Tibial nerve (tissue), 4 donors: Measurements from ENCODE around the gene MAGEF1.

Experiments
- EP300 ChIP-seq, 2 donors: sonication (generic); formaldehyde crosslinking; IDR thresholded peaks; one replicate each; pipeline ENCODE4 v1.6.1; 2017; ENCODE audit warnings: antibody characterized with exemption in 2 of 2, mild to moderate bottlenecking in 1 of 2
- POLR2A ChIP-seq, 2 donors: fragments of 450-650 bp; IDR thresholded peaks; one replicate each; pipeline ENCODE4 v1.6.1; 2017; ENCODE audit warnings: antibody characterized with exemption in 2 of 2, mild to moderate bottlenecking in 2 of 2, moderate library complexity in 2 of 2
- TF ChIP-seq, protein P1 (sequence below), 5 experiments: fragments of 200-600 bp in 3 of 5; fragments of 450-650 bp in 2 of 5; sonication (generic) in 3 of 5; IDR thresholded peaks; one replicate each; pipeline ENCODE4 v1.5.1; 2016 to 2019; ENCODE audit warnings: antibody characterized with exemption in 5 of 5, mild to moderate bottlenecking in 3 of 5, moderate library complexity in 2 of 5

GRCh38 chr3:184750349-184751083, 38.7 kb upstream of the MAGEF1 start:
- TF ChIP-seq, protein P1, sequence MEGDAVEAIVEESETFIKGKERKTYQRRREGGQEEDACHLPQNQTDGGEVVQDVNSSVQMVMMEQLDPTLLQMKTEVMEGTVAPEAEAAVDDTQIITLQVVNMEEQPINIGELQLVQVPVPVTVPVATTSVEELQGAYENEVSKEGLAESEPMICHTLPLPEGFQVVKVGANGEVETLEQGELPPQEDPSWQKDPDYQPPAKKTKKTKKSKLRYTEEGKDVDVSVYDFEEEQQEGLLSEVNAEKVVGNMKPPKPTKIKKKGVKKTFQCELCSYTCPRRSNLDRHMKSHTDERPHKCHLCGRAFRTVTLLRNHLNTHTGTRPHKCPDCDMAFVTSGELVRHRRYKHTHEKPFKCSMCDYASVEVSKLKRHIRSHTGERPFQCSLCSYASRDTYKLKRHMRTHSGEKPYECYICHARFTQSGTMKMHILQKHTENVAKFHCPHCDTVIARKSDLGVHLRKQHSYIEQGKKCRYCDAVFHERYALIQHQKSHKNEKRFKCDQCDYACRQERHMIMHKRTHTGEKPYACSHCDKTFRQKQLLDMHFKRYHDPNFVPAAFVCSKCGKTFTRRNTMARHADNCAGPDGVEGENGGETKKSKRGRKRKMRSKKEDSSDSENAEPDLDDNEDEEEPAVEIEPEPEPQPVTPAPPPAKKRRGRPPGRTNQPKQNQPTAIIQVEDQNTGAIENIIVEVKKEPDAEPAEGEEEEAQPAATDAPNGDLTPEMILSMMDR (IDR thresholded peaks at IDR 0.05), result no peak
- TF ChIP-seq POLR2A (IDR thresholded peaks at IDR 0.05), result no peak
- no peak for TF ChIP-seq EP300 (IDR thresholded peaks at IDR 0.05)
